Measurements from ENCODE around the gene UBE2E1. TPM values are rescaled to one million over a fixed set of nuclear protein-coding genes. Genes with fewer than 3 reads are reported as not detected.
"Not testable (repeated sequence)": the region's sequence is repeated elsewhere in the genome, so short reads cannot be mapped to it uniquely, and the experiment has no call there.

The UBE2E1 gene
- total and polyA plus RNA-seq, 8 donors: 3.2 to 226 (median 78.1) TPM

DNA sequence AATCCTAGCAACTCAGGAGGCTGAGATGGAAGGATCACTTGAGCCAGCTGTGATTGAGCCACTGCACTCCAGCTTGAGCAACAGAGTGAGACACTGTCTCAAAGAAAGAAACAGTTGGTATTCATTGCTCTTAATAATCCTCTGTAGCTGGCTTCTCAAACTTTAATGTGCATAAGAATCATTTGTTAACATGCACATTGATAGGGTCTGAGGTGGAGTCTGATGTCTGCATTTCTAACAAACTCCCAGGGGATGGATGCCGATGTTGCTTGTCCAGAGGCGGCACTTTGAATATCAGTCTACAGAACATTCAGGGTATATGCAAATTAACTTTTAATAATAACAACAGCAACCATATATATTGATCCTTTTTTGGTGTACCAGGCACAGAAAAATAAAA is 71.2 kb downstream of the UBE2E1 start:
- Histone ChIP-seq H3K9me3 (no peaks in the 10 kb centered on the region), H3K4me3 (no peak overlapping the region), H3K4me1 (peaks cover 7 to 53% (median 27%) of the 10 kb centered on the region in 4 donors), H3K36me3 (peaks cover 0 to 5% (median 2%) of the 10 kb centered on the region in 4 donors), H3K27ac (no peak overlapping the region), H3K27me3 (no peaks in the 10 kb centered on the region)
- no peak for DNase-seq
- TF ChIP-seq POLR2AphosphoS5 (IDR thresholded peaks at IDR 0.05): no peak
- no peak for TF ChIP-seq EP300 (IDR thresholded peaks at IDR 0.05)
- no peak for TF ChIP-seq POLR2A (IDR thresholded peaks at IDR 0.05)
- TF ChIP-seq, protein P1, sequence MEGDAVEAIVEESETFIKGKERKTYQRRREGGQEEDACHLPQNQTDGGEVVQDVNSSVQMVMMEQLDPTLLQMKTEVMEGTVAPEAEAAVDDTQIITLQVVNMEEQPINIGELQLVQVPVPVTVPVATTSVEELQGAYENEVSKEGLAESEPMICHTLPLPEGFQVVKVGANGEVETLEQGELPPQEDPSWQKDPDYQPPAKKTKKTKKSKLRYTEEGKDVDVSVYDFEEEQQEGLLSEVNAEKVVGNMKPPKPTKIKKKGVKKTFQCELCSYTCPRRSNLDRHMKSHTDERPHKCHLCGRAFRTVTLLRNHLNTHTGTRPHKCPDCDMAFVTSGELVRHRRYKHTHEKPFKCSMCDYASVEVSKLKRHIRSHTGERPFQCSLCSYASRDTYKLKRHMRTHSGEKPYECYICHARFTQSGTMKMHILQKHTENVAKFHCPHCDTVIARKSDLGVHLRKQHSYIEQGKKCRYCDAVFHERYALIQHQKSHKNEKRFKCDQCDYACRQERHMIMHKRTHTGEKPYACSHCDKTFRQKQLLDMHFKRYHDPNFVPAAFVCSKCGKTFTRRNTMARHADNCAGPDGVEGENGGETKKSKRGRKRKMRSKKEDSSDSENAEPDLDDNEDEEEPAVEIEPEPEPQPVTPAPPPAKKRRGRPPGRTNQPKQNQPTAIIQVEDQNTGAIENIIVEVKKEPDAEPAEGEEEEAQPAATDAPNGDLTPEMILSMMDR (IDR thresholded peaks at IDR 0.05): no peak
- intact Hi-C loops (cut with DNase I; ENCODE audit: low total_unique reads): no loop called here
- 83 to 98% (median 94%) methylated on average over 2 of the region's 2 CpGs for WGBS, 5 donors

DNA sequence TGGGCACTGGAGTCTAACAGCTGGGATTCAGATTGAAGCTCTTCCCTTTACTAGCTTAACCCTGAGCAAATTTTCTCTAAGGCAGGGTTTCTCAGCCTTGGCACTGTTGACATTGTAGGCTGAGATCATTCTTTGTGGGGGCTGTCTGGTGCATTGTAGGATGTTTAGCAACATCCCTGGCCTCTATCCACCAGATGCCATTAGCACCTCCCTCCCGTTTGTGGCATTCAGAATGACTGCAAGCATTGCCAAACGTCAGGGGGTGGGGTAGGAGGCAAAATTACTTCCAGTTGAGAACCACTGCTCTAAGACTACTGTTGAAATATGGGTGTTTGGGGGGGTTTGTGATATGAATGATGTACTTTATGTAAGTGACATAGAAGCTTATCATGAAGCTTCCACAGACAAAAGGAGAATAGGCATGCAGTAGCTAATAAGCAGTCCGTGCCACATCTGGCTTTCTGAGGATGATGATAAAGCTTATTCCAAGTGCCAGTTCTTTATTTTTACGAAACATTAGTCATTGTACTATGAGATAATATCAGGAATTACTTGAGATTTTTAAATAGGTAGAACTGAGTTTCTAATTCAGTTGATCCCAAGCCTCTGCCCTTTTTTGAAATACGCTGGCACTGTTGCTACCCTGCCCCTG is 71.7 kb downstream of the UBE2E1 start:
- intact Hi-C loops (cut with DNase I; ENCODE audit: low total_unique reads): no loop called here
- 49 to 74% (median 66%) methylated on average over 5 of the region's 5 CpGs for WGBS, 5 donors

DNA sequence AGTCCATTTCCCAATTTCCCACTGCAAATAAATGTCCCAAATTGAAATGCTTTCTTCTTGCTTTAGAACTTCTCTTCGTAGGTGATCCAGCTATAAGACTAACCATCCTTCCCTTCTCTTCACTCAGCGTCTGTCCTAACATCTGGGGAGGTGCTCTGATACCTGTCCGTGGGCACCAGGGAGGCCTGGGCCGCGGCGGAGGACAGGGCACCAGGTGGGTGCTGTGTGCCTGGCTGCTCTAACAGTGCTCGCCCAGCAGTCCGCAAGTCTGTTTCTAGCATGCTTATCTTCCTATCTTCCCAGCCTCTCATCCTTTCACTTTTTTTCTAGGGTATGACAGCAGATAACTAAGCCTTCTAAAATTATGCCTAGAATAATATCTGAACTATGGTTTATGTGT is 73.7 kb downstream of the UBE2E1 start:
- intact Hi-C loops (cut with DNase I; ENCODE audit: low total_unique reads): no loop called here
- Histone ChIP-seq H3K27me3 (no peaks in the 10 kb centered on the region), H3K9me3 (no peaks in the 10 kb centered on the region), H3K27ac (no peak overlapping the region), H3K4me1 (peaks cover 7 to 43% (median 22%) of the 10 kb centered on the region in 4 donors), H3K36me3 (peaks cover 5 to 14% (median 13%) of the 10 kb centered on the region in 4 donors), H3K4me3 (no peak overlapping the region)
- WGBS, 5 donors: 94 to 100% (median 97%) methylated on average over 8 of the region's 8 CpGs
- no peak for DNase-seq
- TF ChIP-seq, protein P1 (IDR thresholded peaks at IDR 0.05): no peak
- TF ChIP-seq POLR2AphosphoS5 (IDR thresholded peaks at IDR 0.05) (no peak), EP300 (IDR thresholded peaks at IDR 0.05) (no peak), POLR2A (IDR thresholded peaks at IDR 0.05) (no peak)

More for the DNA sequence above, 71.7 kb downstream of the UBE2E1 start:
- Histone ChIP-seq H3K4me3 (no peak overlapping the region), H3K9me3 (no peaks in the 10 kb centered on the region), H3K36me3 (peaks cover 4 to 10% (median 7%) of the 10 kb centered on the region in 4 donors), H3K27ac (no peak overlapping the region), H3K27me3 (no peaks in the 10 kb centered on the region), H3K4me1 (peaks cover 7 to 53% (median 27%) of the 10 kb centered on the region in 4 donors)
- no peak for DNase-seq
- TF ChIP-seq POLR2A (IDR thresholded peaks at IDR 0.05): no peak
- TF ChIP-seq POLR2AphosphoS5 (IDR thresholded peaks at IDR 0.05): peak in 1 of 3 donors; percentile 32

DNA sequence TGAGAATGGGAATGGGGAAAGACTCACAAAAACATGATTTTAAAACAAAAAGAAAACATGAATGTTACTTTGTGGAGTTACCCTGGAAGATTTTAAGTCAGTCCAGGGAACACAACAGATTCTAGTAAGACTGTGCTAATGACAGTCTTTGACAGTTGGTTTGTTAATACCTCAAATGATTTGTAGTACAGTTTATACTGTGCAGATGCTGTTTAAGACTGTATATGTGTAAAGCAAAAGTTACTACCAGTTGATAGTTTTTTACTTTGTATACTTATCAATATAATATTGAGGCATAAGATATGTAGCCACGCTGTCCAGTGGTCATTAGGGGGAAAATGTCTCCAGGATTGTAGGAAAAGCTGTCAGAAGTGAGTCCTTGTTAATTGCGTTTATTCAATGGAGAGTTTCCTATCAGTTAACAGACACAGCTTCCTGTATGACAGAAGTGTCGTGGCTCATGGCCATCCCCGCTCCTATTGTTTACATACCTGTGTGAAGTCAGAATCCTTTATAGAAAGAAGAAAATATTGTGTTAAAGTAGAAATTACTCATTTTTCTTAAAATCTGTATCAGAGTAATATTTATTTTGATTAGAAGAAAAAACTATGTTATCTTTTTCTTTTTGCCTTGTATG is 75.1 kb downstream of the UBE2E1 start:
- peaks cover 5 to 14% (median 13%) of the 10 kb centered on the region in 4 donors for H3K36me3 ChIP-seq
- H3K9me3 ChIP-seq: no peaks in the 10 kb centered on the region
- 25 to 50% (median 34%) methylated on average over 4 of the region's 4 CpGs for WGBS, 5 donors
- no peak overlapping the region for H3K27ac ChIP-seq
- H3K27me3 ChIP-seq: no peaks in the 10 kb centered on the region
- no peak overlapping the region for H3K4me3 ChIP-seq
- intact Hi-C loops (cut with DNase I; ENCODE audit: low total_unique reads): no loop called here
- no peak for DNase-seq
- TF ChIP-seq POLR2A (IDR thresholded peaks at IDR 0.05) (no peak), EP300 (IDR thresholded peaks at IDR 0.05) (no peak), POLR2AphosphoS5 (IDR thresholded peaks at IDR 0.05) (no peak)
- TF ChIP-seq, protein P1 (IDR thresholded peaks at IDR 0.05): no peak
- peaks cover 7 to 31% (median 19%) of the 10 kb centered on the region in 4 donors for H3K4me1 ChIP-seq

DNA sequence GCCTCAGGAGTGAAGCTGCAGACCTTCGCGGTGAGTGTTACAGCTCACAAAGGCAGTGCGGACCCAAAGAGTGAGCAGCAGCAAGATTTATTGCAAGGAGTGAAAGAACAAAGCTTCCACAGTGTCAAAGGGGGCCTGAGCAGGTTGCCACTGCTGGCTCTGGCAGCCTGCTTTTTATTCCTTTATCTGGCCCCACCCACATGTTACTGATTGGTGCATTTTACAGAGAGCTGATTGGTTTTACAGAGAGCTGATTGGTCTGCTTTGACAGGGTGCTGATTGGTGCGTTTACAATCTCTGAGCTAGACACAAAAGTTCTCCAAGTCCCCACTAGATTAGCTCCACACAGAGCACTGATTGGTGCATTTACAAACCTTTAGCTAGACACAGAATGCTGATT is 76.2 kb downstream of the UBE2E1 start:
- DNase-seq; H3K27me3 ChIP-seq; H3K9me3 ChIP-seq; H3K4me3 ChIP-seq; H3K27ac ChIP-seq; intact Hi-C loops (cut with DNase I; ENCODE audit: low total_unique reads): not testable (repeated sequence)
- WGBS, 5 donors: 79 to 99% (median 88%) methylated on average over 4 of the region's 4 CpGs
- Histone ChIP-seq H3K36me3 (peaks cover 5 to 14% (median 13%) of the 10 kb centered on the region in 4 donors), H3K4me1 (peaks cover 7 to 29% (median 16%) of the 10 kb centered on the region in 4 donors)

Data from stomach (tissue), 9 donors.